ENCODE measurements around the gene VAPB. TPM values are rescaled to one million over a fixed set of nuclear protein-coding genes. Genes with fewer than 3 reads are reported as not detected.

The VAPB gene
- total and polyA plus RNA-seq, 2 of the 4 experiments (the other 2 are of a cell fraction): 9.1 to 26.0 TPM

DNA sequence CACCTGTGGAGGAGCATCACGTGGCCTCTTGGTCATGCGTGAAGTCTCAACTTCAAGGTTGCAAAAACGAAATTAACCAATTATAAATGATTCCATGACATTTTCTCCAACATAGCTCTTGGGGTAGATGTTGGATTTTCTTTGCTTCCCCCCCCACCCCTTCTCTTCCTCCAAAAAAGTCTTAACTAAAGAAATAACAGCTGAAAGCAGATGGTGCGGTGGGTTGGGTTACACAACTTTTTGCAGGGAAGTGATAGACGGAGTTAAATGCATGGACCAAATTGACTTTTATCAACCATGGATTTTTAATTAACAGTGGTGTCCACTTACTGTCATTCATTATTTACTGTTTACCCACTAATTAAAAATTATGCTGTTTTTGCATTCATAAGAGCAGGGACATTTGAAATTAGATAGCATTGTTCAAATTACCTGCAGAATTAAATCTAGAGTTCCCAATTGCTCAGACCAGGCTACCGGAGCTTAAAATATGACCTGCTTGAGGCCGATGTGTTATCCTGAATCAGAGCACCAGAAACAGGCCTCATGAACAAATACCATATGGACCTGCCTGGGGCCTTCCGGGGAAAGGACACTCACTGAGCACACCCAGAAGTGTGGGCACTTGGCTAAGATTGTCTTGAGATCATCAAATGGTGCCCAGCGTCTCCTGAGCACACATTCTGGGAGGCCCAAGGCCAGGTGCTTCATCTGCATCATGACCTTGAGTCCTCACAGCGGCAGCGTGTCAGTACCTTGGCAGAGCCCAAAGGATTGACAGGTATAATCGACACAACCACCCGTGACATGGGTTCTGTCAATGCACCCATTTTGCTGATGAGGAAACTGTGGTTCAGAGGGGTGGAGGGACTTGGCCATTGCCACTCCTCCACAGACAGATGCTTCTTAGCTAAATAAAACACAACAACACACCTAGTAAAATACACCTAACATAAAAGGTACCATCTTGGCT lies 84.7 kb downstream of the VAPB start (continued):
- TF ChIP-seq, protein P1, sequence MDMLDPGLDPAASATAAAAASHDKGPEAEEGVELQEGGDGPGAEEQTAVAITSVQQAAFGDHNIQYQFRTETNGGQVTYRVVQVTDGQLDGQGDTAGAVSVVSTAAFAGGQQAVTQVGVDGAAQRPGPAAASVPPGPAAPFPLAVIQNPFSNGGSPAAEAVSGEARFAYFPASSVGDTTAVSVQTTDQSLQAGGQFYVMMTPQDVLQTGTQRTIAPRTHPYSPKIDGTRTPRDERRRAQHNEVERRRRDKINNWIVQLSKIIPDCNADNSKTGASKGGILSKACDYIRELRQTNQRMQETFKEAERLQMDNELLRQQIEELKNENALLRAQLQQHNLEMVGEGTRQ (IDR thresholded peaks at IDR 0.05; ENCODE audit: low read depth, low read length): no peak

DNA sequence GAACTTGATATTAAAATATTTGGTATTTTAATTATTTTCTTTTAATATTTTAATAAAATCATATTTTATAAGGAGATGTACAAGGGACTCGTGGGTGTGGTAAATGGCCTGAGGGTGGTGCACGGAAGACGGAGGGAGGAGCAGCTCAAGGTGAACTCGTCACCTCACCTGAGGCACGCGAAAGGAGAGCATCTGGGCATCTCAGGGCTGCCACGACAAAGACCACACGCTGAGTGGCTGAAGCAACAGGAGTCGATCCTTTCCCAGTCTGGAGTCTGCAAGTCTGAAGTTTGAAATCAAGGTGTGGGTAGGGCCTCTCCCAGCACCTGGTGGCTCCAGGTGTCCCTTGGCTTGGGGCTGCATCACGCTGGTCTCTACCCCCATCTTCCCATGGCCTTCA lies 86.4 kb downstream of the VAPB start:
- no peak overlapping the region for H3K23ac ChIP-seq (ENCODE audit: low read depth, low read length)
- H3K4me1 ChIP-seq (ENCODE audit: control insufficient read depth, insufficient read depth, low read length): no peaks in the 10 kb centered on the region; the same call in 1 of the 2 replicates
- no peak overlapping the region for H2AFZ ChIP-seq (replicated peaks; ENCODE audit: low read length, poor library complexity)
- DNase-seq: no peak
- no peak overlapping the region for H2BK15ac ChIP-seq (ENCODE audit: low read depth, low read length)
- no peak overlapping the region for H3K14ac ChIP-seq (replicated peaks; ENCODE audit: low read depth, low read length)
- intact Hi-C loops (cut with micrococcal nuclease): no loop called here
- H4K5ac ChIP-seq (ENCODE audit: low read depth, low read length): no peak overlapping the region
- no peaks in the 10 kb centered on the region for H3K79me1 ChIP-seq (ENCODE audit: low read depth in 1 of 2, low read length in 2 of 2)
- H3K36me3 ChIP-seq (ENCODE audit: control insufficient read depth, insufficient read depth, low read length): no peaks in the 10 kb centered on the region
- no peak for ATAC-seq (ENCODE audit: low read depth)
- peaks cover 8% of the 10 kb centered on the region for H3K9me3 ChIP-seq (ENCODE audit: control insufficient read depth, insufficient read depth, low read length)
- H3K4me3 ChIP-seq (ENCODE audit: insufficient read depth, low read depth, low read length): no peak overlapping the region
- H3K18ac ChIP-seq (ENCODE audit: low read depth, low read length): no peak overlapping the region
- POLR2A ChIA-PET (ENCODE audit: unreplicated experiment): no interaction called here
- no peak overlapping the region for H2AK5ac ChIP-seq (ENCODE audit: low read depth, low read length)
- H2BK20ac ChIP-seq (ENCODE audit: low read depth, low read length): no peak overlapping the region
- no peak for TF ChIP-seq FOS (IDR thresholded peaks at IDR 0.05; ENCODE audit: low read depth, low read length)
- TF ChIP-seq CEBPB (IDR thresholded peaks at IDR 0.05; ENCODE audit: low read depth, low read length): no peak
- TF ChIP-seq, protein P2, sequence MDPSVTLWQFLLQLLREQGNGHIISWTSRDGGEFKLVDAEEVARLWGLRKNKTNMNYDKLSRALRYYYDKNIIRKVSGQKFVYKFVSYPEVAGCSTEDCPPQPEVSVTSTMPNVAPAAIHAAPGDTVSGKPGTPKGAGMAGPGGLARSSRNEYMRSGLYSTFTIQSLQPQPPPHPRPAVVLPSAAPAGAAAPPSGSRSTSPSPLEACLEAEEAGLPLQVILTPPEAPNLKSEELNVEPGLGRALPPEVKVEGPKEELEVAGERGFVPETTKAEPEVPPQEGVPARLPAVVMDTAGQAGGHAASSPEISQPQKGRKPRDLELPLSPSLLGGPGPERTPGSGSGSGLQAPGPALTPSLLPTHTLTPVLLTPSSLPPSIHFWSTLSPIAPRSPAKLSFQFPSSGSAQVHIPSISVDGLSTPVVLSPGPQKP (IDR thresholded peaks at IDR 0.05; ENCODE audit: borderline replicate concordance, low read depth, low read length): no peak
- TF ChIP-seq MAZ (IDR thresholded peaks at IDR 0.05; ENCODE audit: borderline replicate concordance, low read depth, low read length): no peak
- TF ChIP-seq MXI1 (IDR thresholded peaks at IDR 0.05; ENCODE audit: borderline replicate concordance, low read depth, low read length): no peak
- no peak for TF ChIP-seq RFX5 (IDR thresholded peaks at IDR 0.05; ENCODE audit: low read depth, low read length)
- TF ChIP-seq, protein P3, sequence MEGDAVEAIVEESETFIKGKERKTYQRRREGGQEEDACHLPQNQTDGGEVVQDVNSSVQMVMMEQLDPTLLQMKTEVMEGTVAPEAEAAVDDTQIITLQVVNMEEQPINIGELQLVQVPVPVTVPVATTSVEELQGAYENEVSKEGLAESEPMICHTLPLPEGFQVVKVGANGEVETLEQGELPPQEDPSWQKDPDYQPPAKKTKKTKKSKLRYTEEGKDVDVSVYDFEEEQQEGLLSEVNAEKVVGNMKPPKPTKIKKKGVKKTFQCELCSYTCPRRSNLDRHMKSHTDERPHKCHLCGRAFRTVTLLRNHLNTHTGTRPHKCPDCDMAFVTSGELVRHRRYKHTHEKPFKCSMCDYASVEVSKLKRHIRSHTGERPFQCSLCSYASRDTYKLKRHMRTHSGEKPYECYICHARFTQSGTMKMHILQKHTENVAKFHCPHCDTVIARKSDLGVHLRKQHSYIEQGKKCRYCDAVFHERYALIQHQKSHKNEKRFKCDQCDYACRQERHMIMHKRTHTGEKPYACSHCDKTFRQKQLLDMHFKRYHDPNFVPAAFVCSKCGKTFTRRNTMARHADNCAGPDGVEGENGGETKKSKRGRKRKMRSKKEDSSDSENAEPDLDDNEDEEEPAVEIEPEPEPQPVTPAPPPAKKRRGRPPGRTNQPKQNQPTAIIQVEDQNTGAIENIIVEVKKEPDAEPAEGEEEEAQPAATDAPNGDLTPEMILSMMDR (conservative IDR thresholded peaks at IDR 0.05; ENCODE audit: low read depth, low read length): no peak
- TF ChIP-seq MAFK (IDR thresholded peaks at IDR 0.05; ENCODE audit: low read depth, low read length): no peak
- no peak for TF ChIP-seq NFE2L2 (IDR thresholded peaks at IDR 0.05; ENCODE audit: low read depth, low read length)
- TF ChIP-seq RCOR1 (IDR thresholded peaks at IDR 0.05; ENCODE audit: insufficient replicate concordance, low read length): no peak
- no peak overlapping the region for H4K8ac ChIP-seq (ENCODE audit: low read depth in 2 of 2, low read length in 2 of 2)
- H2AK9ac ChIP-seq (replicated peaks; ENCODE audit: low read depth, low read length, poor library complexity): no peak overlapping the region
- 90% methylated on average over 8 of the region's 10 CpGs; no CpG with 5 or more reads in 1 of the 2 experiments for WGBS, 2 experiments (ENCODE audit: extremely low coverage in 2 of 2, insufficient read length in 1 of 2)
- CTCF ChIA-PET: no interaction called here
- BruUV-seq (replicated peaks): no TSS peak
- in situ Hi-C loops (cut with MboI; ENCODE audit: low sequenced_read_pairs): loop anchor here (10.0 kb wide), 1 partner anchor 379 kb away; the partner anchor contains the start of genes GNAS and GNAS-AS1
- H3K9me1 ChIP-seq (ENCODE audit: insufficient read depth, low read length): no peaks in the 10 kb centered on the region; the same call in 1 of the 2 replicates
- H3K4ac ChIP-seq (ENCODE audit: low read depth, low read length): no peak overlapping the region
- H3K9ac ChIP-seq (ENCODE audit: low read depth, low read length): no peak overlapping the region
- no peak overlapping the region for H3K4me2 ChIP-seq (ENCODE audit: low read depth, low read length)
- dilution Hi-C loops (cut with HindIII; ENCODE audit: low sequenced_read_pairs, unreplicated experiment): no loop called here
- no peak overlapping the region for H3K27ac ChIP-seq (ENCODE audit: insufficient read depth, low read length)
- H4K91ac ChIP-seq (ENCODE audit: insufficient read depth, low read depth, low read length): no peak overlapping the region
- no peak overlapping the region for H2BK120ac ChIP-seq (ENCODE audit: low read depth, low read length)
- no peak overlapping the region for H2BK5ac ChIP-seq (ENCODE audit: low read depth, low read length, poor library complexity, severe bottlenecking)
- H4K20me1 ChIP-seq (ENCODE audit: insufficient read depth, low read length): no peaks in the 10 kb centered on the region
- no peak overlapping the region for H3K56ac ChIP-seq (ENCODE audit: extremely low read depth, insufficient read depth, low read length)
- no peaks in the 10 kb centered on the region for H3K27me3 ChIP-seq (ENCODE audit: control insufficient read depth, insufficient read depth, low read length)

Measured in IMR-90 (cell line).